Activated T-cell treated with anti-CD3 and anti-CD28 coated beads, Interleukin-2, amount 50 U/mL, for 48 hours (primary cell): ENCODE results near the gene MARCHF7.
"Not testable (repeated sequence)": the region's sequence is repeated elsewhere in the genome, so short reads cannot be mapped to it uniquely, and the experiment has no call there.

Experiments
- DNase-seq, 2 experiments: peaks; one replicate each; pipeline ENCODE4 v3.0.0-alpha.2; 2020

The MARCHF7 gene, protein sequence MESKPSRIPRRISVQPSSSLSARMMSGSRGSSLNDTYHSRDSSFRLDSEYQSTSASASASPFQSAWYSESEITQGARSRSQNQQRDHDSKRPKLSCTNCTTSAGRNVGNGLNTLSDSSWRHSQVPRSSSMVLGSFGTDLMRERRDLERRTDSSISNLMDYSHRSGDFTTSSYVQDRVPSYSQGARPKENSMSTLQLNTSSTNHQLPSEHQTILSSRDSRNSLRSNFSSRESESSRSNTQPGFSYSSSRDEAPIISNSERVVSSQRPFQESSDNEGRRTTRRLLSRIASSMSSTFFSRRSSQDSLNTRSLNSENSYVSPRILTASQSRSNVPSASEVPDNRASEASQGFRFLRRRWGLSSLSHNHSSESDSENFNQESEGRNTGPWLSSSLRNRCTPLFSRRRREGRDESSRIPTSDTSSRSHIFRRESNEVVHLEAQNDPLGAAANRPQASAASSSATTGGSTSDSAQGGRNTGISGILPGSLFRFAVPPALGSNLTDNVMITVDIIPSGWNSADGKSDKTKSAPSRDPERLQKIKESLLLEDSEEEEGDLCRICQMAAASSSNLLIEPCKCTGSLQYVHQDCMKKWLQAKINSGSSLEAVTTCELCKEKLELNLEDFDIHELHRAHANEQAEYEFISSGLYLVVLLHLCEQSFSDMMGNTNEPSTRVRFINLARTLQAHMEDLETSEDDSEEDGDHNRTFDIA

DNA sequence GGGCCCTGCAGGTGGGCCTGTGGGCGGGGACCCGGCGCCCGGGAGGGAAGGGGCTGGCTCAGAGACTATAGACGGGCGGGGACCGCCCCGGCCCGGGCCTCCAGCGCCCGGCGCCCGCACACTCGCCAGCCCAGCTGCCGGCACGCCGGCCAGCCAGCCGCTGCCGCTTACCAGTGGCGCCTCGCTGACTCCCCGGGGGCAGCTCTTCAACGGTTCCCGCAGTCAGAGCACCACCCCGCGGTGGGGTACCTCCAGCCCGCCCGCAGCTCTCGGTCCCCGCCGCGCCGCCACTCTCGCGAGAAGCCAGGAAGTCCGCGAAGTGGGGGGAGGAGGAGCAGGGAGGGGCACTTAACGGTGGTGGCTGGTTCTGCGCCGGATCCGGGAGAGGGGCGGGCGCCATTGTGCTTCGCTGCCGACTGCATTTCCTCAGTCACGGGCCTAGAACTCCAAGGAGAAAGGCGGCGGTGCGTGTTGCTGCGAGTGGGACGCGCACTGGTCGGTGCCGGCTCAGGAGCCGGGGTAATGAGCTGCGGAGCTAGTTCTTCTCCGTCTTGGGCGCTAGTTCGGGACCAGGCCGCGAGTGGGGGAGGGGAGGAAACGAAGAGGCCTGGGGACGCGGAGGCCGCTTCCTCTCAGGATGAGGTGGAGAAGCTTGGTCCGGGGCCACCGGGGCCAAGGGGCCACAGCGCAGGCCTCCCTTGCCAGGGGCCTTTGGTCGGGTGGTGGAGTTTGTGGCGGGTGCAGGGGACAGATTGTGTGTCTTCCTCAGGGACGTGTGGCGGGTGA is at the start of gene MARCHF7:
Gene MARCHF7, plus strand, starts transcription at position 364 of the 786 bp plus-strand sequence. CDS start 16,517 bp downstream, outside the sequence.
- DNase-seq: peak; percentile 98

DNA sequence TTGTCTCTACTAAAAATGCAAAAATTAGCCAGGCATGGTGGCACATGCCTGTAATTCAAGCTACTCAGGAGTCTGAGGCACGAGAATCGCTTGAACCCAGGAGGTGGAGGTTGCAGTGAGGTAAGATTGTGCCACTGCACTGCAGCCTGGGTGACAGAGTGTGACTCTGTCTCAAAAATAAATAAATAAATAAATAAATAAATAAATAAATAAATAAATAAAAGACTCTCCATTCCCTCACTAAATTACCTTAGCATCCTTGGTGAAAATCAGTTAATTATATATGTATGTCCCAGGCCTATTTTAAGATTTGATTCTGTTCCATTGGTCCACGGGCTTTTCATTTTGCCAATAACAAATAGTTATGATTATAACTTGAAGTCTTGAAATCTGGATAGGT is 44.9 kb upstream of the MARCHF7 start:
- DNase-seq: not testable (repeated sequence)

DNA sequence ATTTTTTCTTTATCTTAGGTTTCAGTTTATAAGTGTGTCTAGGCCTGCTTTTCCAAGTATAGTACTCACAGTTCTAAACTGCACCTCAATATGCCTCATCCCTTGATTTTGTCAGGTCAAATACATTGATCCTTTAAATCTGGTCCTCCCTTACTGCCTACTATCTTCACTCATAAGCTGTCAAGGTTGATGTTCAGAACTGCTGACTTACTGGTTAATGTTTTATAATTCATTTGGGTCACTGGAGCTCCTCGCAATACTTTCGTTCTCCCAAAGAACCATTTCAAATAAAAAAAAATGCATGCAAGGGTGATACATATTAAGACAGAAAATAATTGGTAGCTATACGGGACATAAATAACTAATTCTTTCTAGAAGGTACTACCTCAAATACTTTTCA is 41.3 kb upstream of the MARCHF7 start:
- no peak for DNase-seq

DNA sequence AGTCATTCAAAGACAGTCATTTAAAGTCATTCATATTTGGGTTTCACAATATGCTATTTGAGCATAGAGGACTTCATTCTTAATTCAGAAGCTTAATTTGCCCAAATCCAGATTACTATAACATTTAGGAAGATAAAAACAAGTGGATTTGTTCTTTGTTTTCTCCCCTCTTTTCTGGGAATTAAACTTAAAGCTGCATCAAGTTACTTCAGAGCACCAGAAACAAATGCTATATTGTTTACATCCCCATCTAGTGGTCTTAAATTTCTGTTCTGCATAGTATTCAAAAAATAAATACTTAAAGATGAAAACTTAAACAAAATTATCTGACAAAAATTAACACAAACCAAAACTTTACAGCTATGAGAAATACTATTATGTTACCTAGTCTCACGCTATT is 34.7 kb upstream of the MARCHF7 start:
- no peak for DNase-seq

DNA sequence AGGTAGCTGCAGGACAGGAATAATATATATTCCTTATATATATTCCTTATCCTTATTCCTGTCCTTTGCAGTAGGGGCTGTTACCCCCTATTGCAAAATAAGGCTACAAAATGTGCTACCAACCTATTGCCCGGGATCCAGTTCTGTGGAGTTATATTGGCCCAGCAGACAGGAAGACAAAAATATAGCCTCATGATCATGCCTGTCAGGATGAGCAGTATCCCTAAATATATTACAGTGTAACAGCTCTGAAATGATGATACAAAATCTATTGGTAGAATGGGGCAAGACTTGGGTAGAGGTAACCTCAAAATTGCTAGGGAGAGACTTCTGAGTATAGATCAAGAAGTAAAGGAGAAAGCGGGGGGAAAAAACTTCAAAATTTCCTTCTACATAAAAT is 31.6 kb upstream of the MARCHF7 start:
- DNase-seq: no peak

DNA sequence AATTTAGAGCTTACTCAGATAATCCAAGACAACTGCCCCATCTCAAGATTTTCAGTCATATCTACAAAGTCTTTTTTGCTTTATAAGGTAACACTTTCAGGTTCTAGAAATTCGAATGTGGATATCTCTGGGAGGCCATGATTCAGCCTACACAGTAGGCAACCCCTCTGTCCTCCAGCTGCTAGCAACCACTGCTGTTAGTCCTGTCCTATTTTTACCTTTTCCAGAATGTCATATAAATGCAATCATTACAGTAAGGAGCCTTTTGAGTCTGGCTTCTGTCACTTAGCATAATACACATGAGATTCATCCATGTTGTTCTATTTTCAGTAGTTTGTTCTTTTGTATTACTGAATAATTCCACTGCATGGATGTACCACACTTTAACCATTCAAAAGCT is 28.5 kb upstream of the MARCHF7 start:
- no peak for DNase-seq

DNA sequence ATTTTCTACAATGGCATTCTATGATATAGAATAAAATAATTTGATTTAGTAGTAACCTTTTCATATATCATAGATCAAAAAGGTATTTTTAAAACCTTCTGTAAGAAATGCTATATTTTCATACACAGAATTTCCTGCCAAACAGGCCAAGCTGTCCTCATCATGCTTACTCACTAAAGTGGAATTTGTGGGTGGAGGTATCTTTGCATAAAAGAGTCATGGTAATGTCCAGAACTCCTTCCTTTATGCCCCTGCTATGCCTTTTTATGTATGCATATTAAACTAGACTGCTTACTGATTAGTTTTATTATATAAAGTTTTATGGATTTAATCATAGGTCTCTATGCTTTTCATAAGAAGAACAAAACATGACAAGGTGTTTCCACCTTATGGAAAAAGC is 27.5 kb upstream of the MARCHF7 start:
- no peak for DNase-seq

DNA sequence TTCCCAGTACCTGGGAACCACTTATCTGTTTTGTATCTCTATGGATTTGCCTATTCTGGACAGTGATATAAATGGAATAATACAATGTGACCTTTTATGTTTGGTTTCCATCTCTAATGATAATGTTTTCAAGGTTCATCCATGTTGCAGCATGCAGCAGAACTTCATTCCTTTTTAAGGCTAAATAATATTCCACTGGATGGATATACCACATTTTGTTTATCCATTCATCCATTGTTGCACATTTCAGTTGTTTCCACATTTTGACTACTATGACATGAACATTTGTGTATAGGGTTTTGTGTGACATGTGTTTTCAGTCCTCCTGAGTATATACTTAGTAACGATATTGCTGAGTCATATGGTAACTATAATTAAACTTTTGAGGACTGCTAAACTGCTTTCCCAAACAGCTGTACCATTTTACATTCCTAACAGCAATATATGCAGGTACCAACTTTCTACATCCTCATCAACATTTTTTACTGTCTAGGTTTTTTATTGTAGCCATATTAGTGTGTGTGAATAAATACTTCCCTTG is 17.7 kb upstream of the MARCHF7 start:
- DNase-seq: no peak

DNA sequence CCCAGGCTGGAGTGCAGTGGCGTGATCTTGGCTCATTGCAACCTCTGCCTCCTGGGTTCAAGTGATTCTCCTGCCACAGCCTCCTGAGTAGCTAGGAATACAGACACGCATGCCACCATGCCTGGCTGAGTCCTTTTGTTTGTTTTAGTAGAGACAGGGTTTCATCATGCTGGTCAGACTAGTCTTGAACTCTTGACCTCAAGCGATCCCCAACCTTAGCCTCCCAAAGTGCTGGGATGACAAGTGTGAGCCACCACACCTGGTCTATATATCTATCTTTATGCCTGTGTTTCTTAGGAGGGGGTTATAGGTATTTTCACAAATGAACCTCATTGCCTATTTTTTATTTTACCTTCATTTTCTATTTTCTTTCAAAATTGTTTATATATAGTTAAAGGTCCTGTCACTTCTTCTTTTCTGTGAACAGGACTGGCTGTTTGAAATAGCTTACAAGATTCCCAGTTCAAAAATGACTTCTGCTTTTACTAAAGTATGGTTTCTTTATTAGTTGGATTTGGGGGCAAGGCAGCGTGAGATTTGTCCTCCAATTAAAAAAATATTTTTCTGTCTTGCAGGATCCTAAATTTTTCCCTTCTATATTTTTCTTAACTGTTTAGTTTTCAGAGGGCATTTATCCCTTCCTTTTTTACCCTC is 16.4 kb upstream of the MARCHF7 start:
- no peak for DNase-seq

DNA sequence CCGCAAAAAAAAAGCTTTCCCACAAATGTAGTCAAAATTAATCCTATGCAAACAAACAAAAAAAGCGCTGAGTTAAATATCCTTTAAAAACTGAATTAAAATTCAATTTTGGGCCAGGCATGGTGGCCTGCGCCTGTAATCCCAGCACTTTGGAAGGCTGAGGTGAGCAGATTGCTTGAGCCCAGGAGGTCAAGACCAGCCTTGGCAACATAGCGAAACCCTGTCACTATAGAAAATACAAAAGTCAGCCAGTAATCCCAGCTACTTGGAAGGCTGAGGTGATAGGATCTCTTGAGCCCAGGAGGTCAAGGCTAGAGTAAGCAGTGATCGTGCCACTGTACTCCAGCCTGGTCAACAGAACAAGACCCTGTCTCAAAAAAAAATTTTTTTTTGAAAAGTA is 8.8 kb upstream of the MARCHF7 start:
- DNase-seq: no peak

DNA sequence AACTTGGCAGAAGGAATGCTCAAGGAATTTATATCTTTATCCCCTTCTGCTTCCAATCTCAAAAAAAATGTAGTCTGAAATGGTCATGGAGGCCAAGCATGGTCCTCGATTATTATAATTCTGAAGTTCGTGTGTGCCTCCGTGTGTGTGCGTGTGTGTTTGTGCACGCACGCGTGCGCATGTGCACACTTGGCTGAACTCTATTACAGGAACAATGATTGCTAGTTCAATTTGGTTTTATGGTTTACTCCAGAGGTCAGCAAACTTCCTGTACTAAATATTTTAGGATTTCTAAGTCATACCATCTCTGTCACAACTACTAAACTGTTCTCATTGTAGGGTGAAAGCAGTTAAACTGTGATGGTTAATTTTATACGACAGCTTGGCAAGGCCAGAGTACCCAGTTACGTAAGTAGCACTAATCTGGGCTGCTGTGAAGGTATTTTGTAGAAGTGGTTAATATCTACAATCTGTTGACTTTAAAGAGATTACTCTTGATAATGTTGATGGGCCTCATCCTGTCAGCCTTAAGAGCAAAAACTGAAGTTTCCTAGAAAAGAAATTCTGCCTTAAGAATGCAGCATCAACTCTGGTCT is 5.8 kb upstream of the MARCHF7 start:
- no peak for DNase-seq

DNA sequence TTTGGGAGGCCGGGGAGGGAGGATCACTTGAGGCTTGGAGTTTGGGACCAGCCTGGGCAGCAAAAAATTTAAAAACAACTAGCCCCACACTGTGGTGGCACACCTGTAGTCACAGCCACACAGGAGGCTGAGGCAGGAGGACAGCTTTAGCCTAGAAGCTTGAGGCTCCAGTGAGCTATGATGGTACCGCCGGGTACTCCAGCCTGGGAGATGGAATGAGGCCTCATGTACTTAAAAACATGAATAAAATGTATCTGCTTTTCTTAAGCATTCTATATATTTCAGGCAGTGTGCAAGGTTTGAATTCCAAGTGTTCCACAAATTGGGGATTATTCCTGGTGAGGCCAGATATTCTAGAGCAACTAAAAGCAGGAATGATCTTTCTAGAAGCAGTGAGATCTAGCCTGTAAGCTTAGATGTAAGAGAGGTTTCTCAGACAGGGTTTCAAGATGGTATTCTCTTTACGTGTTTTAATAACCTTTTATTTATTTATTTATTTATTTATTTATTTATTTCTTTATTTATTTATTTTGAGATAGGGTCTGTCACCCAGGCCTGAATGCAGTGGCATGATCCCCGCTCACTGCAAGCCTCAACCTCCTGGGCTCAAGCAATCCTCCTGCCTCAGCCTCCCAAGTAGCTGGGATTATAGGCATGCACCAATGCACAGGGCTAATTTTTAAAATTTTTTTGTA is 4.1 kb upstream of the MARCHF7 start:
- no peak for DNase-seq

DNA sequence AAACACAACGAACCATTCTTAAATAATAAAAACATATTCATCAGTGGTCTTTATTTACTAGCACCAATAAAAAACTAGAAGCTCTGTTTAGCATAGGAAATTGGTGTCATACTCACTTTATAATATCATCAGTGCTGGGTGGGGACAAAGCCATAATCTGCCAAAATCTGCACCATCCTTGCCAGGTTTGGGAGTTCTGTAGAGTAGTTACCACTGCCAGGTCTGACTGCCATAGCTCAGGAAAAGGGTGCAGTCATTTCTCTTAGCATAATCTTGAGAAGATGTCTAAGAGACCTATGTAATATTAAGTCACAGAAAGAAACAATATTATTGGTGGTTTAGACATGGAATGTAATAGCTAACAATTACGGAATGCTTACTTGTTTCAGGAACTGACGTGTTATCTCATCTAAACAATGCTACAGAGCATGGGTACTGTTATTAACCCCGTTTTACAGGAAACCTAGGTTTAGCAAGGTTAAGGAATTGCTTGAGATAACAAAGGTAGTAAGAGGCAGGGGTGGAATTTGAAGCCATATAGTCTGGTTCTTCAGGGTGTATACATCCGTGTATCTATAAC is 1.6 kb upstream of the MARCHF7 start:
- DNase-seq: no peak

DNA sequence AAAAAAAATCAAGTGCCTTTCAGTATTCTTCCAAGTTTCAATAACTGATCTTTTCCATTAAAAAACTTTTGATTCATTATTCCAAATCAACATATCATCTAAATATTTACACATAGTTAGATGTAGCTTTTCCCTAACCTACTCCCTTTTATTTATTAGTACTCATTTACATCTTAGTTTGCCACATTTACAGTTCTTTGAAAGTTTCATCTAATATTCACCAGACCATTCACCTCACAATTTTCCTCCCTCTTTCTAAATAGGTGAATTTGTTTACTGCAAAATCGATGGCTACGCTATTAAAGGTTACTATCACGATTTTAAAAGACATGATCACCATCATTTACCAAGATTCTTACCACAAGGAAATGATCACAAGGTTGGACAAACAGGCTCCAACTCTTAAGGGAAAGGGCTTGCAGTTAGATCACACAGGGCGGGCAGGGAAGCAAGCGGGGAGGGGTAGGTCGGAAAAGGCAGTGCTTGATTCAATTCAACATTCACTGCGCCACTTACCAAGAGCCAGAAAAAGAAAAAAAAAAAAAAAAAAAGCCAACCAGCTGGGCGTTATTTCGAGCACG is 654 bp upstream of the MARCHF7 start:
- no peak for DNase-seq

DNA sequence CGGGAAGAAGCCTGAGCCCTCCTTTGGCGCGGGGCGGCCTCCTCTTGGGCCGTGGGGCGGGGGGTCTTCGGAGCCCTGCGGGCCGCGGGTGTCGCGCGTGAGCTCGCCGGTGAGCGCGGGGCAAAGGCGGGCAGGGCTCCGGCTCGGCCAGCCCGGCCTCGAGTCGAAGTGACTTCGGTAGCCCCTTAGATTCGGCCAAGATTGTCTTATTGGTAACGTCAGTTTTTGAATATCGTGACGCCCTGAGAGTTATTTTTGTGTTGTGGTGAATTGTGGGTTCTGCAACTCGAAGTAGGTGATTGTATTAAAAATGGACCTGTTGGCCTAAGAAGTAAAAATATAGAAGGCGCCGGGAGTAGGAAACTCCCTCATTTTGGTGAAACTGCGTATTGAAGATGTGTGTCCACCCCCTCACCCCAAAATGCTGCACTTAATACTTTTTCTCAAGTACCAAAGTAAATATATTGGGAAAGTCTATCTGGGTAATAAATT is 669 bp downstream of the MARCHF7 start:
- DNase-seq: no peak

DNA sequence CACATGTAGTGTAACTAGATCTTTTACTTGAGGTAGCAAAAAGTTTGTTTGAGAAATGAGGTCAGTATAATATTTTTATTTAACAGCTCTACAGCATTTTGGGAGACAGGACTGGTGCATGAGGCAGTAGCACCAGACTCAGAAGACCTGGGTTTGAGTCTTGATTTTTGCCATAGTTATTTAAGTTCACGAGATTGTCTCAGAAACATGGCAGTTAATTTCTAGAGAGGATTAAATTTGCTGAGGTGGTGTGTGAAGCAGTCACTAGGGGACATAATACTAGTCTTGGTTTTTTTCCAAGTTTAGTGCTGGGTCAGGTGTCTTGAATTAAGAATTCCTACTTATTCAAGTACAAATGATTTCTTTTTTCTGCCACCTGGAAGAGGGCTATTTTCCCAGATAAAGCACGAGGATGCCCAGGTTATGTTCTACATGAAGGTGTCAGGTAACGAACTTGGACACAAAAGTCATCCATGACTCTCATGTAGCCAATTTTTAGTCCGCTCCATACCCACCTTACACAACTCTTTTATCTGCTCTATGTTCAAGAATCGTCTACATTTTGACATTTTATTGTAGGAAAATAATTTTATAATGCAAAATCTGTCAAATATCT is 1.4 kb downstream of the MARCHF7 start:
- no peak for DNase-seq

DNA sequence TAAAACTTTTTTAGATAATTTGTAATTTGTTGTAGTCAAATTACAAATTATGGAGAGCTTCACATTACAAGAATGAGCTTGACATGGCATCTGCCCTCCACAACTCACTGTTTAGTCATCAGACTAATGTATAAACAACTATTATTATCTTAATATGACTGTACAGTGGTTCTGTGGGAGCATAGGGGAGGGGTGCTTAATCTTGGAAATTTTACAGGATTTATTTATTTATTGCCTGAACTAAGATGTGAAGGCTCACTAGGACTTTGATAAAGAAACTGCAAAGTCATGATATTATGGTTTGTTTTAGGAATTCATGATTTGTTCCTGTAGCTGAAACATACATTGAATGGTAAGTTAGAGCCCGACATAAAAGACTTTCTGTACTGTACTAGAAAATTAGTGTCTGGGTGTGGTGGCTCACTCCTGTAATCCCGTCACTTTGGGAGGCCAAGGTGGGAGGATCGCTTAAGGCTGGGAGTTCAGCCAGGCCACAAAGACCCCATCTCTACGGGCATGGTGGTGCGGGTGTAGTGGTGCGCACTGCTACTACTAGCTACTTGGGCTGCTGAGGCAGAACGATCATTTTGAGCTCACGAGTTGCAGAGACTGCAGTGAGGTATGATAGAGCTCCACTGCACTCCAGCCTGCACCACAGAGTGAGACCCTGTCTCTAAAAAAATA is 2.1 kb downstream of the MARCHF7 start:
- no peak for DNase-seq

DNA sequence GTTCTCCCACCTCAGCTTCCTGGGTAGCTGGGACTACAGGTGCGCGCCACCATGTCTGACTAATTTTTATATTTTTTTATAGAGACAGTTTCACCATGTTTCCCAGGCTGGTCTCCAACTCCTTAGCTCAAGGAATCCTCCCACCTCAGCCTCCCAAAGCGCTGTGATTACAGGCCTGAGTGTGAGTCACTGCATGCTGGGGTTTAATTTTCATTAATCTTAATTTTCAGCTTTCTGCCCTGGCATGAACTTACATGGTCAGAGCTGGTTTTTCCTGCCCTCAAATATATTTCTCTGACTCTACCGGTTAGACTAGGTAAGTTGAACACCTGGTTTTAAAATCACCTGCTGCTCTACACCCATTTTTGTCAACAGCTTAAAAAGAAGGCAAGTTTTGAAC is 3.1 kb downstream of the MARCHF7 start:
- DNase-seq: no peak

DNA sequence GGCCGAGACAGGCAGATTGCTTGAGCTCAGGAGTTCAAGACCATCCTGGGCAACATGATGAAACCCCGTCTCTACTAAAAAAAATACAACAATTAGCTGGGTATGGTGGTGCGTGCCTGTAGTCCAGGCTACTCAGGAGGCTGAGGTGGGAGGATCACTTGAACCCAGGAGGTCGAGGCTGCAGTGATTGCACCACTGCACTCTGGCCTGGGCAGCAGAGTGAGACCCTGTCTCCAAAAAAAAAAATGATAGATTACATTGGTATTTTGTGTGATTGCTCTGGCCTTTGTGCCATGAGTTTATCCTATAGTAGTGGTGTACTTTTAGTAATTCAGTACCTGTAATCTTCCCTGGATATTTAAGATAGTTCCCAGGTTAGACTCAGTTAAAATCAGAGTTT is 4.1 kb downstream of the MARCHF7 start:
- DNase-seq: not testable (repeated sequence)

DNA sequence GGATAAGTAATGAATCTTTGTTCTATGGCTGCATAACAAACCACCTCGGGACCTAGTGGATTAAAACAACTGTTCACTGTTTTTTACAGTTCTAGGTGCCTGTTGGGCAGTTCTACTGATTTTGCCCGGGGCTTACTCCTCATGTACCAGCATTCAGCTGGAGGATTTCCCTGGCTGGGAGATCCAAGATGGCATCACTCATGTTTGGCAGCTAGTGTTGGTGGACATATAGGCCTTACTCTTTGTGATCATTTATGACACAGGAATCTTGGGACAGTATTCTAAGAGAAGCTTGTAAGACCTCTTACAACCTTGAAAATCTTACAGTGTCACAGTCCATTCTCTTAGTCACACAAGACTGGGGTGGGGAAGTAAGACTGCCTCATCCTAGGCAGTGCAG is 4.6 kb downstream of the MARCHF7 start:
- DNase-seq: no peak
